ENCODE data around the gene UACA.

The UACA gene

DNA sequence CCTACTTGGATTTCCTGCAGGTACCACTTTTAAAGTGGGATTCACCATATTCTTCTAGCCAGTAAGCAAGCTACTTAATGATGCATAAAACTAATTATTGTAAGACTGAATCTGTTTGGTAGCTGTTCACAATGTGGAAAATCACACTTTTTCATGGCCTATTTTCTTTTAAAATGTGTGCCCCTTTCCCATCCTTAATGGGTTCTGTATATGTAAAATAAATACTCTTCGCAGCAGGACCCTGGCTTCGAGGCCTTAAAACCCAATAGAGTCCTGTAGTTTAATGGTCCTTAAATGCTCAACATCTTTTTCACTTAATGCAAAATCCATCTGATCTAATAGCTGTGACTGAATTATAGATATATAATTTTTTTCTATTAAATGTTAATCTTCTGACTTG is 111.0 kb downstream of the UACA start:
- H3K27me3 Mint-ChIP-seq (ENCODE audit: low read depth), result peaks cover 14% of the 10 kb centered on the region
- H3K9me3 Mint-ChIP-seq, result no peaks in the 10 kb centered on the region
- H3K27ac Mint-ChIP-seq, result no peak overlapping the region
- H3K36me3 Mint-ChIP-seq (ENCODE audit: low read depth), result no peaks in the 10 kb centered on the region
- no peak overlapping the region for H3K4me3 Mint-ChIP-seq
- no peaks in the 10 kb centered on the region for H3K4me1 Mint-ChIP-seq (ENCODE audit: low read depth)

DNA sequence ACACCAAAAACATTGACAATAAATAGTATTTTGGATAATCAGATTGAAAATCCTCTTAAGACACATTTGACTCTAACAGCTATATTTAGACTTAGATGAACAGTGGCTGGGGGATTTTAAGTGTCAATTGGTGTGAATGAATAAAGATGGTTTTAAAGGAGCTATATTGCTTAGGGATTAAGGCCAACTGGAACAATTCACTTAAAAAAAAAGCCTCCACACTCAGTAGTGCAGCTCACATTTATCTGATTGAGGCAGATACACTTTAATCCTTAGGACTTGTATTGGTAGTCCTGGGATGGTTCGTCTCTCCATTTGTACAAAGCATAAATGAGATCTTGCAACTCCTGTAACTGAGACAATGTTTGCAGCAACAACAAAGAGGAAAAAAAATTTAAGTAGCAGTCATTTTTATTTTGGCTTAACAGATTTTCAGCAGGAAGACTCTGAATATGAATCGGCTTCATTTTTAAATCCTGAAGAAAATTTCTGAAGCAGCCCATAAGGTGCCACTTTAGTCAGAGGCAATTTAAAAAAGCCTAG is 112.0 kb downstream of the UACA start:
- Mint-ChIP-seq H3K9me3 (no peaks in the 10 kb centered on the region), H3K4me1 (ENCODE audit: low read depth) (no peaks in the 10 kb centered on the region), H3K36me3 (ENCODE audit: low read depth) (no peaks in the 10 kb centered on the region), H3K27ac (no peak overlapping the region), H3K4me3 (no peak overlapping the region), H3K27me3 (ENCODE audit: low read depth) (peaks cover 22% of the 10 kb centered on the region)

DNA sequence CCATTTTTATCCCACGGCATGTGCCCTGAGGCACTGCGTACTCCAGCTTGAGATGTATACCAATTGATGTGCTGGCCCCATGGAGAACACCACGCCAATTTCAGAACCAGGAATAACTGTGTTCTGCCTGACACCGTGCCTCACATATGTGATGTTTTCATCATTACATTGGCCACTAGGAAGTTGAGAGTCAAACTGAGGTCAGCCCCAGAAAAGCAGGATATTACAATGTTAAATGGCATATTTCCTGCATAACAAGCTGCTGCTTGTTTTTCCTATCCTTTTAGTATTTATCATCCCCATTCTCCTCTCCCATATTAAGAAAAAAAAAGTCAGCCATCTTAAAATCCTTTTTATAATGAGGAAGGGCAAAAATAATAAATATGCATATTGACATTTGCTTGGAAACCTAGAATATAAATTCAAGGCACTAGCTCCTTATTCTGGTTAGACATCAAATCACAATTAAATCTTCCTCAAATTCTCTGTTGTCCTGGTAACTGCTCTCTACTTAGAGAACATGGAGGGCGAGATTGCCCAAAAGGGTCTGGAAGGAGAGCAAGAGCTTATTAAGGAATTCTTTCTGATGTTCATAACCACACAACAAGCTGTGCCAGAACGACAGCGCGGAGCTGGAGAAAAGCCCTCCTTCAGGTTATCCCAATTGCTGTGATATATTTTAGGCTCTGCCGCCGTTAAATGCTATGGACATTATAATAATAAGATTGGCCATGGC is 112.6 kb downstream of the UACA start:
- Mint-ChIP-seq H3K9me3 (no peaks in the 10 kb centered on the region), H3K27me3 (ENCODE audit: low read depth) (peaks cover 28% of the 10 kb centered on the region), H3K4me1 (ENCODE audit: low read depth) (no peaks in the 10 kb centered on the region), H3K36me3 (ENCODE audit: low read depth) (no peaks in the 10 kb centered on the region), H3K4me3 (no peak overlapping the region), H3K27ac (no peak overlapping the region)

DNA sequence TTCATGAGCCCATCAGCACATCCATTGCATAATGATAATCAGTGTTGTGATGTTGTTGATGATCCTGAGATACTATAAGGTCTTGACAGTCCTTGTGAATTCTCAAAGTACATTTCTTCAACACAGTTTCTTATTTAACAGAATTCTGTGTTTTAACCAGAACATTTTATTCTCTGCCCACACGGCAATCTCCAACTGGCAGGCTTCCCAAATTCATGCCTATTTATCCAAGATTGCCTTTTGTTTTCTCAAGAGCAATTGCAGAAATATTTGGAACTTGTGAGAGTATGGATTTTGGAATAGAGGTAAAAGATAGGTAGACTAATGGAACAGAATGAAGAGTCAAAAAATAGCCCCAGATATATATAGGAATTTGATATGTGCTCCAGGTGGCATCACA is 116.0 kb downstream of the UACA start:
- peaks cover 41% of the 10 kb centered on the region for H3K27me3 Mint-ChIP-seq (ENCODE audit: low read depth)
- no peaks in the 10 kb centered on the region for H3K4me1 Mint-ChIP-seq (ENCODE audit: low read depth)
- no peaks in the 10 kb centered on the region for H3K36me3 Mint-ChIP-seq (ENCODE audit: low read depth)
- H3K4me3 Mint-ChIP-seq, result no peak overlapping the region
- no peak overlapping the region for H3K27ac Mint-ChIP-seq
- H3K9me3 Mint-ChIP-seq, result no peaks in the 10 kb centered on the region

DNA sequence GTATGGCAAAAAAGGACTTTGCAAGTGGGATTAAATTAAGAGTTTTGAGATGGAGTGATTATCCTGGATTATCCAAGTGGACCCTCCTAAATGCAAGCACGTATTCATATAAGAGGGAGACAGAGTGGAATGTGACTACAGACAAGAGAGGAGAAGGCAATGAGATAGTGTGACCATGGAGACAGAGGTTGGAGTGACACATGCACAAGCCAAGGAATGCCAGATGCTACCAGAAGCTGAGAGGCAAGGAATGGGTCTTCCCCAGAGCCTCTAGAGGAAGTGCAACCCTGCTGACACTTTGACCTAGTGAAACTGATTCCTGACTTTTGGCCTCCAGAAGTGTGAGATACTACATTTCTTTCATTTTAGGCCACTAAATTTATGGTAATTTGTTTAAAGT is 117.2 kb downstream of the UACA start:
- Mint-ChIP-seq H3K4me3 (no peak overlapping the region), H3K9me3 (no peaks in the 10 kb centered on the region), H3K27me3 (ENCODE audit: low read depth) (peaks cover 38% of the 10 kb centered on the region), H3K36me3 (ENCODE audit: low read depth) (no peaks in the 10 kb centered on the region), H3K27ac (no peak overlapping the region), H3K4me1 (ENCODE audit: low read depth) (no peaks in the 10 kb centered on the region)

DNA sequence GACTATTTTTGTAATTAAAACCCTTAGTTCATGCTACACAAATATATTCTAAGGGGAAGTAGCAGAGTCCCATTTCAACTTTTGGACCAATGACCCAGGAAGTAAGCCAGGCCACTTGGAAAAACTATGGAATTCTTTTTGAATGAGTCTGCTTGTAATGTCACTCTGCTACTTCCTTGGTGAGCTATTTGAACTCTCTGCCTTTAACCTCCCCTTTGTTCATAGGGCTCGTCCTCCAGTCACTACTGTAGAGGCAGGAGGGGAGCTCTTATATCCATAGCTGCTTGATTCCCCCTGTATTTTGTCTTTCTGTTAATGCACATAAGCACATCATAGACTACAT is 119.6 kb downstream of the UACA start:
- H3K27me3 Mint-ChIP-seq (ENCODE audit: low read depth), result peaks cover 33% of the 10 kb centered on the region
- H3K9me3 Mint-ChIP-seq, result no peaks in the 10 kb centered on the region
- no peak overlapping the region for H3K4me3 Mint-ChIP-seq
- no peaks in the 10 kb centered on the region for H3K36me3 Mint-ChIP-seq (ENCODE audit: low read depth)
- H3K27ac Mint-ChIP-seq, result no peak overlapping the region
- H3K4me1 Mint-ChIP-seq (ENCODE audit: low read depth), result no peaks in the 10 kb centered on the region

DNA sequence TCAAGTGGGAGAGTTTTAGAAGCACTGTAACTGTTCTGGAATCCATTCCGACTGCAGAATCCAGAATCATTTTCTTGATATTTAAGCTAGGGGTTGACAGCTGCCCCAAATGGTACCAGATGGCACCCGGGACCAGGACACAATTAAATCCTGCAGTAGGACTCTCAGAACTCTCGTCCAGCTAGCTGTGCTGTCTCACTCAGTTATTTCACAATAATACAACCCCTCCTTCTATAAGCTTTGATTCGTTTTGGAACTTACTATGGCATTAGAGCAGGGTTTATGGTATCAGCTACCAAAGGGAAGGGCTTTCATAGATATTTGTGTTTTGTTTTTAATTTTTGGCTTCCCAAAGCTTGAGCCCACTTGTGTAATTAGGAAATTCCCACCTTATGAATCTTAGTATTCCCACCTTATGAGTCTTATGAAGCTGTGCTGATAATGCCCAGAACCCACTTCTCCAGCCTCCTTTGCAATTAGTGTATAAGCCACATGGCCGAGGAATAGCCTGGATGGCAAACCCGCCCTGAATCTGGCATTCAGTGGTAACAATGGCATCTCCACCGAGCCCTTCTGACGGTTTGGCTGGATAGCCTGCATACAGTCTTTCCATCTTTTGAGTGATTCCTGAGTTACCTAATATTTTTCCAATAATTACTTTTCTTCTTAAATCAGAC is 120.1 kb downstream of the UACA start:
- Mint-ChIP-seq H3K27me3 (ENCODE audit: low read depth) (peaks cover 36% of the 10 kb centered on the region), H3K4me1 (ENCODE audit: low read depth) (no peaks in the 10 kb centered on the region)

DNA sequence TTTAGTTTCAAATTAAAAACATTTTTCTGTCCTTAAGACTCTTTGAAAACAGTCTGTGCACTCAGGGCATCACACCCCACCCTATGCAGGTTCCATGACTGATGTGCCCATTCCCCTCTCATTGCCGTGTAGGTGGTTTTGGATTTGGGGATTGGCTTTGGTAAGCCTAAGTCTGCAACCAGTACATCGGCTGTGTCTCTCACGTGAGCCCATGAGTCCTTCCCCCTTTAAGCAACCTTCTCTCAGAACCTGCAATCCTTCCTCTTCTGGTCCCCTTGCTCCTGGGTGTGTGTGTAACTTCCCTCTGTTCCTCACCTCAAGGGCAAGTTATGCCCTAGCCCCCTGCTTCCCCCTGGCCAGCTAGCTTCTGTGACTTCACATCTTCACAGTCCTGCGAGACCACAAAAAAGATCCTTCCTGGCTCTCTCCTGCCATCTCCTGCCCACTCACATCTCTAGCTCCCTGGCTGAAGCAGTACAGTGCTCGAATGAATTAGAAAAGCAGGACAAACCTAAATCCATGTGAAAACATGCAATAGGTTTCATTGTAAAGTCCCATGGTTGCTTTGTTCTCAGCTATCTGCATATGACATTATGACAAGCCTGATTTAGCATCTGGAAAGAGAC is 126.7 kb downstream of the UACA start:
- peaks cover 3% of the 10 kb centered on the region for H3K4me1 Mint-ChIP-seq (ENCODE audit: low read depth)
- H3K4me3 Mint-ChIP-seq, result no peak overlapping the region
- no peak overlapping the region for H3K27ac Mint-ChIP-seq
- H3K27me3 Mint-ChIP-seq (ENCODE audit: low read depth), result peaks cover 34% of the 10 kb centered on the region
- no peaks in the 10 kb centered on the region for H3K36me3 Mint-ChIP-seq (ENCODE audit: low read depth)
- H3K9me3 Mint-ChIP-seq, result no peaks in the 10 kb centered on the region

More for the DNA sequence above, 120.1 kb downstream of the UACA start:
- no peak overlapping the region for H3K4me3 Mint-ChIP-seq
- no peaks in the 10 kb centered on the region for H3K9me3 Mint-ChIP-seq
- H3K27ac Mint-ChIP-seq, result no peak overlapping the region
- no peaks in the 10 kb centered on the region for H3K36me3 Mint-ChIP-seq (ENCODE audit: low read depth)

DNA sequence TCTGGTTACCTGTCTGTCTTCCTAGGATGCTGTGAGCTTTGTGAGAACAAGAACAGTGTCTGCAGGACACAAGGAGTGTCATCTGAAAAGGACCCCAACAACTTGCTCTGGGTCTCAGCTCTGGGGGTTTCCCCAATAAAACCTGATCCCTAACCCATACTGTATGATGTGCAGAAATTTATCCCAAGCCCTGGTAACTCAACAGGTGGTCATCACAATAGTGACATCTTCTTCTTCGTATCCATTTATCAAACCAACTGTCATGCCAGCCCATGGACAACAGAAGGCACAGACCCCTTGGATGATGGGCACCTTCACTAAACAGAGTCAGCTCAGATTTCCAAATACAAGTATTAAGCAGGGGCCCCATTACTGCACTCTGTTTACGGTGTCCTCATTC is 127.5 kb downstream of the UACA start:
- Mint-ChIP-seq H3K9me3 (no peaks in the 10 kb centered on the region), H3K27ac (no peak overlapping the region), H3K27me3 (ENCODE audit: low read depth) (peaks cover 34% of the 10 kb centered on the region), H3K36me3 (ENCODE audit: low read depth) (no peaks in the 10 kb centered on the region), H3K4me3 (no peak overlapping the region), H3K4me1 (ENCODE audit: low read depth) (peaks cover 3% of the 10 kb centered on the region)

DNA sequence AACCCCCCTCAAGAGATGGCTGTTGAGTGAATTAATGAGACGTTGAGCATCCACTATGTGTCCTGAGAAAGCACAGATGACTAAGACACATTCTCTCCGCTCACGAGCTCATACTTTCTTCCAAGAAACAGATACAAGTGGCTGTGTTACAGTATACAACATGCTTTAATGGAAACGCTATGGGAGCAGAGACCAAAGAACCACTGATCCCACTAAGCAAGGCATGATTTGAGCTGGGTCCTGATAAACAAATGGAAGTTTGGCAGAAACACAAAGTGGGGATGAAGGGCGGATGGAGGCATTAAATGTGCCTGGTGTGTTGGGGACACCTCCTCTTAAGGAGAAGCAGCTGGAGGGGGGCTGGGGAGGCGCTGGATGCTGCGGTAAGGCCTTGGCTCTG is 129.4 kb downstream of the UACA start:
- no peaks in the 10 kb centered on the region for H3K9me3 Mint-ChIP-seq
- H3K27ac Mint-ChIP-seq, result no peak overlapping the region
- peaks cover 31% of the 10 kb centered on the region for H3K27me3 Mint-ChIP-seq (ENCODE audit: low read depth)
- peaks cover 3% of the 10 kb centered on the region for H3K4me1 Mint-ChIP-seq (ENCODE audit: low read depth)
- H3K36me3 Mint-ChIP-seq (ENCODE audit: low read depth), result no peaks in the 10 kb centered on the region
- no peak overlapping the region for H3K4me3 Mint-ChIP-seq

DNA sequence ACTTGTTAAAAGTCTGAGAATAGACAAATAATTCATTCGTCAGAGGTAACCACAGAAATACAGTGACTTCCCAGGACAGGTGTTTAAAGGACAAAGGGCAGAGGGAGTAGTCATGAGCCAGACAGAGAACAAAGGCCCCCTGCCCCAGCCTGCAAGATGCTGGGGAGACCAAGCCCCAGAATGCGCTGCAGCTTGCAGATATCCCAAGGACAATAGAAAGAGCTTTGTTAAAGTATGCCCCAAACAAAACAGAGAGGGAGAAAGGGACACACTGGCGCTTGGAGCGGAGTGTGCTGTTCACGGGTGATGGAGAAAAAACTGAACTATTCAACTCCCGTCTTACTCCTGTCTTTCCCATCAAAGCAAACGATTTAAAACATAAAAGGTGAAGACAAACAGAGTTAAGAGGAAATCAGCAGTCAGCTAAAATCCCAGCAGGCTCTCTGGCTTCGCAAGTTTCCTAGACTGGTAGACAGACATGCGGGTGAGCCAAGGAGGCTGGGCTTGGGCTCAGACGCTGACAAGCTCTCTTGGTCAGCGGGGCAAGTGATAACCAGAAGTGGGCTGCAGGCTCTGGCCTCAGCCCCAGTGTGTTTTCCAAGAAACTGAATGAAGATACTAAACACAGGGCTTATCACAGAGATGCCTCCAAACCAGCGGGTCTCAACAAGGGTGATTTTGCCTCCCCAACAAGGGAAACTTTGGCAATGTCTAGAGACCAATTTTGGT is 130.1 kb downstream of the UACA start:
- no peaks in the 10 kb centered on the region for H3K36me3 Mint-ChIP-seq (ENCODE audit: low read depth)
- H3K9me3 Mint-ChIP-seq, result no peaks in the 10 kb centered on the region
- H3K4me1 Mint-ChIP-seq (ENCODE audit: low read depth), result peaks cover 3% of the 10 kb centered on the region
- H3K4me3 Mint-ChIP-seq, result no peak overlapping the region
- H3K27me3 Mint-ChIP-seq (ENCODE audit: low read depth), result peaks cover 28% of the 10 kb centered on the region
- H3K27ac Mint-ChIP-seq, result no peak overlapping the region

DNA sequence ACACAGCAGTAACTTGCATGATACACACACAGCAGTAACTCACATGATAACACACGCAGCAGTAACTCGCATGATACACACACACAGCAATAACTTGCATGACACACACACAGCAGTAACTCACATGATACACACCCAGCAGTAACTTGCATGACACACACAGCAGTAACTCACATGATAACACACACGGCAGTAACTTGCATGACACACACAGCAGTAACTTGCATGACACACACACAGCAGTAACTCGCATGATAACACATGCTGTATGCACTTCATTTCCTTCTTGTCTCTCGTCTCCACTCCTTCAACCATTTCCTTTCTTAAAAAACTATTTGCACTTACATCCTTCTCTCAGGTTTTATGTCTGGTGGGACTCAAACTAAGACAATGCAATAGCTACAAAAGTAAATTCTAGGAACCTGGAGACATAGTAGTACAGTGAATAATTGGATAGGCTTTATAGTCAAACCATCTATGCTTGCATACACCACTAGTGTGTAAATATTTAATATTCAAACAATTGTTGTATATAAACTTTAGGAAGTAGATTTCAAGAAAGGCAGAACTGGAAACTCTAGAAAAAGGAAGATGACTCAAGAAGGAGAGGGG is 130.8 kb downstream of the UACA start:
- H3K4me1 Mint-ChIP-seq (ENCODE audit: low read depth), result peaks cover 3% of the 10 kb centered on the region
- no peaks in the 10 kb centered on the region for H3K36me3 Mint-ChIP-seq (ENCODE audit: low read depth)
- no peak overlapping the region for H3K4me3 Mint-ChIP-seq
- no peaks in the 10 kb centered on the region for H3K9me3 Mint-ChIP-seq
- peaks cover 28% of the 10 kb centered on the region for H3K27me3 Mint-ChIP-seq (ENCODE audit: low read depth)
- H3K27ac Mint-ChIP-seq, result no peak overlapping the region

DNA sequence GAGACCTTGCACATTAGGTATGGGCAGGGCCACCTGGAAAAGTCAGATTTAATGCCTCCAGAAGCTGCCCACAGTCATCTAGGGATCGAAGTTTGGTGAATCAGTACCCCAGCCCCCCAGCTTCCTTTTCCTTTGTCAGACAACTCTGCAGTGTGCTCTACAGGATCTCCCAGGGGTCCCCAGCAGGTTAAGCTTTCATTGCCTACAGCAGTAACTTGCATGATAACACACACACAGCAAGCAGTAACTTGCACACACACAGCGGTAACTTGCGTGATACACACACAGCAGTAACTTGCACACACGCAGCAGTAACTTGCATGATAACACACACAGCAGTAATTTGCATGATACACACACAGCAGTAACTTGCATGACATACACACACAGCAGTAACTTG is 131.3 kb downstream of the UACA start:
- no peak overlapping the region for H3K27ac Mint-ChIP-seq
- H3K4me3 Mint-ChIP-seq, result no peak overlapping the region
- H3K9me3 Mint-ChIP-seq, result no peaks in the 10 kb centered on the region
- peaks cover 3% of the 10 kb centered on the region for H3K4me1 Mint-ChIP-seq (ENCODE audit: low read depth)
- H3K36me3 Mint-ChIP-seq (ENCODE audit: low read depth), result no peaks in the 10 kb centered on the region
- H3K27me3 Mint-ChIP-seq (ENCODE audit: low read depth), result peaks cover 28% of the 10 kb centered on the region

DNA sequence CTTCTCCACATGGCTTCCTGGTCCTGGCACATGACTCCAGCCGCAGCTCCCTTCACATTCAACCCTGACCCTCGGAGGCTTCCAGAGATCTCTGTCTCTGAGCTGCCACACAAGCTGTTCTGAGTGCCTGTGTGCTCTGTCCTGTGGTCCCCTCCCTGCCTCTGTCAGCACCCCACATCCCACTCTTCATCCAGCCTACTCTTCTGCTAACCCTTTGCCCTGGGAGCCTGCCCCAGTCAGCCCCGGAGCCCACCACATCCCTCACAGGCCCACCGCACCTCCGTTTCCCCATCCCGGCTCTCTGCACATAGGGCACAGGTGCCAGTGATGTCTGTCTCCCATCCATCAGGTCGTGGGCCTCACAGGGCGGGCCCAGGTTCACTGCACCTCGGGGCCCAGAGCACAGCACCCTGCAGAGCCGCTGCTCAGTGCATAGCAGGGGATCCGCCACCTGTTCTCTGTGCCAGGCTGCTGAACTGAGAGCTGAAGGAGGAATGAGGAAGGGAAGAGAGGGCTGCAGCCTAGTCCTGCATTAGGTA is 133.6 kb downstream of the UACA start:
- Mint-ChIP-seq H3K27me3 (ENCODE audit: low read depth) (peaks cover 26% of the 10 kb centered on the region), H3K27ac (no peak overlapping the region), H3K4me3 (no peak overlapping the region), H3K9me3 (no peaks in the 10 kb centered on the region), H3K36me3 (ENCODE audit: low read depth) (no peaks in the 10 kb centered on the region), H3K4me1 (ENCODE audit: low read depth) (no peaks in the 10 kb centered on the region)

Measured in T-helper 1 cell treated with Interleukin-12 subunit alpha and Interleukin-12 subunit beta and Interleukin-4 antibody, amounts not matched to agents 30 μg/mL and 1 μg/mL, for 36 hours (primary cell).